HG03064 (cell line): ENCODE measurements around the gene TSSK6.
"Not testable (repeated sequence)": the region's sequence is repeated elsewhere in the genome, so short reads cannot be mapped to it uniquely, and the experiment has no call there.

ENCODE experiments used
- ATAC-seq: cut with Tn5 transposase; IDR thresholded peaks from one replicate; pipeline ENCODE4 v1.9.1; 2021; ENCODE audit warnings: low read depth; ENCODE audit not compliant: unreplicated experiment

TSSK6 gene

GRCh38 chr19:19488875-19489690, 26.3 kb downstream of the TSSK6 start:
- ATAC-seq: no peak

- ATAC-seq: no peak
Observed at GRCh38 chr19:19487950-19488874, 27.1 kb downstream of the TSSK6 start.

GRCh38 chr19:19487077-19487949, 28.0 kb downstream of the TSSK6 start:
- no peak for ATAC-seq

- no peak for ATAC-seq
Observed at GRCh38 chr19:19486343-19487076, 28.8 kb downstream of the TSSK6 start.

- no peak for ATAC-seq
Observed at GRCh38 chr19:19485998-19486290, 29.4 kb downstream of the TSSK6 start.

- no peak for ATAC-seq
Observed at GRCh38 chr19:19485161-19485997, 30.0 kb downstream of the TSSK6 start.

GRCh38 chr19:19482809-19483596, 32.3 kb downstream of the TSSK6 start:
- ATAC-seq: no peak

- ATAC-seq: no peak
Observed at GRCh38 chr19:19480688-19481087, 34.7 kb downstream of the TSSK6 start.

GRCh38 chr19:19477705-19478383, 37.5 kb downstream of the TSSK6 start:
- ATAC-seq: no peak

GRCh38 chr19:19475849-19476828, 39.2 kb downstream of the TSSK6 start:
- ATAC-seq: no peak

- ATAC-seq: no peak
Observed at GRCh38 chr19:19475015-19475765, 40.2 kb downstream of the TSSK6 start.

- ATAC-seq: not testable (repeated sequence)
Observed at GRCh38 chr19:19472106-19472505, 43.2 kb downstream of the TSSK6 start.

GRCh38 chr19:19471682-19472081, 43.7 kb downstream of the TSSK6 start:
- no peak for ATAC-seq

- ATAC-seq: no peak
Observed at GRCh38 chr19:19470579-19470978, 44.8 kb downstream of the TSSK6 start.

GRCh38 chr19:19468424-19469050, 46.8 kb downstream of the TSSK6 start:
- no peak for ATAC-seq

GRCh38 chr19:19466201-19466600, 49.1 kb downstream of the TSSK6 start:
- no peak for ATAC-seq
